Astrocyte of the spinal cord (primary cell): Measurements from ENCODE around the gene TUBB3.
A peak's percentile ranks its signal among the peaks of the same experiment; 100 is the strongest.

ENCODE experiments used
- DNase-seq: peaks from one replicate; pipeline ENCODE4 v3.0.0; 2011; ENCODE audit warnings: low read depth, low spot score
- H3K4me3 ChIP-seq: 2 replicates; pipeline ENCODE4 v1.5.1; 2011; ENCODE audit warnings: low read depth, mild to moderate bottlenecking, low read length, moderate library complexity
- CTCF ChIP-seq: IDR thresholded peaks from 2 replicates; pipeline ENCODE4 v1.5.1; 2012; ENCODE audit warnings: low read depth, mild to moderate bottlenecking, low read length, inconsistent platforms
- in situ Hi-C: cut with HindIII; loops from 2 replicates; pipeline ENCODE4 v1.10.0; 2017; ENCODE audit warnings: low sequenced_read_pairs

Gene TUBB3

GRCh38 chr16:89919535-89920406 lies 3.4 kb upstream of the TUBB3 start:
- in situ Hi-C loops: no loop called here
- TF ChIP-seq CTCF: no peak
- no peak overlapping the region for H3K4me3 ChIP-seq
- DNase-seq: no peak

- H3K4me3 ChIP-seq: no peak overlapping the region
- in situ Hi-C loops: no loop called here
- TF ChIP-seq CTCF: no peak
- peak; percentile 37 for DNase-seq
Measured at GRCh38 chr16:89920723-89921122, 2.4 kb upstream of the TUBB3 start.

GRCh38 chr16:89921131-89921701 lies 1.9 kb upstream of the TUBB3 start:
- in situ Hi-C loops: no loop called here
- peak overlapping the region; percentile 81 for H3K4me3 ChIP-seq
- TF ChIP-seq CTCF: no peak
- no peak for DNase-seq

GRCh38 chr16:89921702-89922476 lies 1.3 kb upstream of the TUBB3 start:
- in situ Hi-C loops: no loop called here
- peak; percentile 96 for DNase-seq
- TF ChIP-seq CTCF: no peak
- H3K4me3 ChIP-seq: peak overlapping the region; percentile 81

- DNase-seq: peak; percentile 97
- no peak for TF ChIP-seq CTCF
- in situ Hi-C loops: no loop called here
- peak overlapping the region; percentile 81 for H3K4me3 ChIP-seq
Measured at GRCh38 chr16:89922477-89922883, 662 bp upstream of the TUBB3 start.

GRCh38 chr16:89923640-89924296 lies 626 bp downstream of the TUBB3 start:
- DNase-seq: no peak

More at GRCh38 chr16:89923640-89924296, 626 bp downstream of the TUBB3 start:
- H3K4me3 ChIP-seq: peak overlapping the region; percentile 94
- in situ Hi-C loops: no loop called here
- TF ChIP-seq CTCF: no peak
